Neural progenitor cell (in vitro differentiated cells): Measurements from ENCODE around the gene D2HGDH.

Experiments
- EZH2 ChIP-seq: fragments of 200-600 bp; sonication (generic); IDR thresholded peaks from 2 replicates; pipeline ENCODE4 v1.6.1; 2017; ENCODE audit warnings: antibody characterized with exemption, mild to moderate bottlenecking, moderate library complexity
- EZH2phosphoT487 ChIP-seq: fragments of 200-600 bp; sonication (generic); IDR thresholded peaks from 2 replicates; pipeline ENCODE4 v1.6.1; 2017; ENCODE audit warnings: antibody characterized with exemption
- TF ChIP-seq, protein P1 (sequence below): fragments of 200-600 bp; sonication (generic); IDR thresholded peaks from 2 replicates; pipeline ENCODE4 v1.5.1; 2017; ENCODE audit warnings: antibody characterized with exemption, mild to moderate bottlenecking

DNA sequence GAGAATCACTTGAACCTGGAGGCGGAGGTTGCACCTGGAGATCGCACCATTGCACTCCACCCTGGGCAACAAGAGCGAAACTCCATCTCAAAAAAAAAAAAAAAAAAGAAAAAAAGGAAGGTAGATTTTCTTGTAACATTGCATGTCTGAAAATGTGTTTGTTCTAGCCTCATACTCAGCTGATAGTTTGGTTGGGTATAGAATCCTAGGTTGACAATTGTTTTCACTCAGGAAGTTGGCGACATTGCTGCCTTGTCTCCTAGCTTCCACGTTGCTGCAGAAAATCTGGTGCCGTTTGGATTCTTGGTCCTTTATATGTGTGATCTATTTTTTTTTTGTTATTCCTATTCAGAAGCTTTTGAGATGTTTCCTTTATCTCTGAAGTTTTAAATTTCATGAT lies 27.9 kb upstream of the D2HGDH start:
- TF ChIP-seq, protein P1, sequence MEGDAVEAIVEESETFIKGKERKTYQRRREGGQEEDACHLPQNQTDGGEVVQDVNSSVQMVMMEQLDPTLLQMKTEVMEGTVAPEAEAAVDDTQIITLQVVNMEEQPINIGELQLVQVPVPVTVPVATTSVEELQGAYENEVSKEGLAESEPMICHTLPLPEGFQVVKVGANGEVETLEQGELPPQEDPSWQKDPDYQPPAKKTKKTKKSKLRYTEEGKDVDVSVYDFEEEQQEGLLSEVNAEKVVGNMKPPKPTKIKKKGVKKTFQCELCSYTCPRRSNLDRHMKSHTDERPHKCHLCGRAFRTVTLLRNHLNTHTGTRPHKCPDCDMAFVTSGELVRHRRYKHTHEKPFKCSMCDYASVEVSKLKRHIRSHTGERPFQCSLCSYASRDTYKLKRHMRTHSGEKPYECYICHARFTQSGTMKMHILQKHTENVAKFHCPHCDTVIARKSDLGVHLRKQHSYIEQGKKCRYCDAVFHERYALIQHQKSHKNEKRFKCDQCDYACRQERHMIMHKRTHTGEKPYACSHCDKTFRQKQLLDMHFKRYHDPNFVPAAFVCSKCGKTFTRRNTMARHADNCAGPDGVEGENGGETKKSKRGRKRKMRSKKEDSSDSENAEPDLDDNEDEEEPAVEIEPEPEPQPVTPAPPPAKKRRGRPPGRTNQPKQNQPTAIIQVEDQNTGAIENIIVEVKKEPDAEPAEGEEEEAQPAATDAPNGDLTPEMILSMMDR = no peak
- TF ChIP-seq EZH2 (no peak), EZH2phosphoT487 (no peak)
